Mesodermal cell (in vitro differentiated cells): ENCODE results near the gene PTPRN2.
"Not testable (repeated sequence)": the region's sequence is repeated elsewhere in the genome, so short reads cannot be mapped to it uniquely, and the experiment has no call there.

Experiments used
- H3K27ac ChIP-seq: 2 replicates; pipeline ENCODE4 v1.7.0; 2013; ENCODE audit warnings: mild to moderate bottlenecking, low read depth, low read length, moderate library complexity; ENCODE audit not compliant: severe bottlenecking
- H3K36me3 ChIP-seq: 2 replicates; pipeline ENCODE4 v1.7.1; 2013; ENCODE audit warnings: mild to moderate bottlenecking, low read length, moderate library complexity; ENCODE audit not compliant: control insufficient read depth, insufficient read depth
- H3K4me1 ChIP-seq: one replicate; pipeline ENCODE4 v1.7.1; 2013; ENCODE audit warnings: mild to moderate bottlenecking, low read length; ENCODE audit not compliant: insufficient read depth, control insufficient read depth, poor library complexity, severe bottlenecking
- H3K4me3 ChIP-seq: 2 replicates; pipeline ENCODE4 v1.7.0; 2013; ENCODE audit warnings: low read length, control low read depth, mild to moderate bottlenecking; ENCODE audit not compliant: insufficient read depth, poor library complexity, severe bottlenecking; ENCODE audit errors: extremely low read depth
- H3K9me3 ChIP-seq: 2 replicates; pipeline ENCODE4 v1.7.1; 2013; ENCODE audit warnings: mild to moderate bottlenecking, low read length, moderate library complexity; ENCODE audit not compliant: control insufficient read depth
- WGBS, 2 experiments: methylation state at CpG; one replicate each; pipeline ENCODE4 v1.1.5; 2013; ENCODE audit warnings: missing lambda C conversion rate in 2 of 2; ENCODE audit not compliant: insufficient coverage in 2 of 2; 5-methylcytosine and 5-hydroxymethylcytosine counted together

Gene PTPRN2

GRCh38 chr7:157900011-157900410, 687.6 kb downstream of the PTPRN2 start:
- Histone ChIP-seq H3K9me3 (peaks cover 73% of the 10 kb centered on the region), H3K27ac (no peak overlapping the region), H3K4me3 (no peak overlapping the region), H3K4me1 (no peaks in the 10 kb centered on the region), H3K36me3 (no peaks in the 10 kb centered on the region)
- WGBS, 2 experiments, result 78 to 83% methylated on average over 6 to 11 of the region's 11 CpGs

- no peaks in the 10 kb centered on the region for H3K4me1 ChIP-seq
- 75 to 86% methylated on average over 8 to 13 of the region's 17 CpGs for WGBS, 2 experiments
- peaks cover 70% of the 10 kb centered on the region for H3K9me3 ChIP-seq
- H3K27ac ChIP-seq, result no peak overlapping the region
- no peaks in the 10 kb centered on the region for H3K36me3 ChIP-seq
- no peak overlapping the region for H3K4me3 ChIP-seq
Measured at GRCh38 chr7:157898802-157899505, 688.7 kb downstream of the PTPRN2 start.

- WGBS, 2 experiments, result 77 to 80% methylated on average over 8 to 11 of the region's 11 CpGs
Measured at GRCh38 chr7:157898261-157898660, 689.4 kb downstream of the PTPRN2 start.

GRCh38 chr7:157897681-157898080, 689.9 kb downstream of the PTPRN2 start:
- H3K4me1 ChIP-seq, result no peaks in the 10 kb centered on the region
- no peaks in the 10 kb centered on the region for H3K36me3 ChIP-seq
- no peak overlapping the region for H3K27ac ChIP-seq
- H3K9me3 ChIP-seq, result peaks cover 74% of the 10 kb centered on the region
- H3K4me3 ChIP-seq, result no peak overlapping the region
- WGBS, 2 experiments, result 89 to 90% methylated on average over 26 to 30 of the region's 30 CpGs

More at GRCh38 chr7:157898261-157898660, 689.4 kb downstream of the PTPRN2 start:
- H3K4me3 ChIP-seq, result no peak overlapping the region
- H3K9me3 ChIP-seq, result peaks cover 74% of the 10 kb centered on the region
- H3K27ac ChIP-seq, result no peak overlapping the region
- H3K4me1 ChIP-seq, result no peaks in the 10 kb centered on the region
- no peaks in the 10 kb centered on the region for H3K36me3 ChIP-seq

GRCh38 chr7:157896774-157897555, 690.7 kb downstream of the PTPRN2 start:
- Histone ChIP-seq H3K4me1 (no peaks in the 10 kb centered on the region), H3K27ac (no peak overlapping the region), H3K9me3 (peaks cover 71% of the 10 kb centered on the region), H3K36me3 (no peaks in the 10 kb centered on the region), H3K4me3 (no peak overlapping the region)
- WGBS, 2 experiments, result 85 to 90% methylated on average over 22 to 26 of the region's 26 CpGs

GRCh38 chr7:157896376-157896675, 691.3 kb downstream of the PTPRN2 start:
- not testable (repeated sequence) for H3K27ac ChIP-seq, H3K36me3 ChIP-seq, H3K4me1 ChIP-seq, H3K4me3 ChIP-seq
- peaks cover 68% of the 10 kb centered on the region for H3K9me3 ChIP-seq
- 81 to 82% methylated on average over 13 to 14 of the region's 15 CpGs for WGBS, 2 experiments

- 69 to 86% methylated on average over 14 to 16 of the region's 19 CpGs for WGBS, 2 experiments
- Histone ChIP-seq H3K36me3 (no peaks in the 10 kb centered on the region), H3K4me3 (no peak overlapping the region), H3K4me1 (no peaks in the 10 kb centered on the region), H3K9me3 (peaks cover 67% of the 10 kb centered on the region), H3K27ac (no peak overlapping the region)
Measured at GRCh38 chr7:157895520-157896375, 691.9 kb downstream of the PTPRN2 start.

GRCh38 chr7:157895098-157895497, 692.5 kb downstream of the PTPRN2 start:
- not testable (repeated sequence) for H3K4me1 ChIP-seq, H3K4me3 ChIP-seq, H3K36me3 ChIP-seq, H3K27ac ChIP-seq
- WGBS, 2 experiments, result 63 to 71% methylated on average over 8 to 10 of the region's 12 CpGs
- peaks cover 64% of the 10 kb centered on the region for H3K9me3 ChIP-seq

- WGBS, 2 experiments, result 77 to 82% methylated on average over 14 of the region's 15 CpGs
Measured at GRCh38 chr7:157893535-157894044, 694.0 kb downstream of the PTPRN2 start.

GRCh38 chr7:157892751-157893523, 694.7 kb downstream of the PTPRN2 start:
- Histone ChIP-seq H3K4me1 (no peaks in the 10 kb centered on the region), H3K36me3 (no peaks in the 10 kb centered on the region), H3K9me3 (peaks cover 54% of the 10 kb centered on the region), H3K4me3 (no peak overlapping the region), H3K27ac (no peak overlapping the region)
- 69 to 70% methylated on average over 9 to 11 of the region's 13 CpGs for WGBS, 2 experiments

More at GRCh38 chr7:157893535-157894044, 694.0 kb downstream of the PTPRN2 start:
- Histone ChIP-seq H3K27ac (no peak overlapping the region), H3K9me3 (peaks cover 60% of the 10 kb centered on the region), H3K36me3 (no peaks in the 10 kb centered on the region), H3K4me1 (no peaks in the 10 kb centered on the region), H3K4me3 (no peak overlapping the region)
